Measurements from ENCODE around the gene CTBS. TPM values are rescaled to one million over a fixed set of nuclear protein-coding genes. Genes with fewer than 3 reads are reported as not detected.
"Not testable (repeated sequence)": the region's sequence is repeated elsewhere in the genome, so short reads cannot be mapped to it uniquely, and the experiment has no call there.

CTBS gene
- total RNA-seq, 1 donor from 2014 or later = 8.0 TPM

- DNase-seq = no peak
Measured at GRCh38 chr1:84585803-84586202, 11.6 kb upstream of the CTBS start.

- DNase-seq = no peak
Measured at GRCh38 chr1:84584126-84584525, 9.9 kb upstream of the CTBS start.

- DNase-seq = no peak
Measured at GRCh38 chr1:84583648-84584047, 9.4 kb upstream of the CTBS start.

- peak; percentile 14 for DNase-seq
Measured at GRCh38 chr1:84582802-84583587, 8.8 kb upstream of the CTBS start.

- no peak for DNase-seq
Measured at GRCh38 chr1:84581648-84582047, 7.4 kb upstream of the CTBS start.

- no peak for DNase-seq
Measured at GRCh38 chr1:84574936-84575335, 696 bp upstream of the CTBS start.

- peak; percentile 6 for DNase-seq
Measured at GRCh38 chr1:84573481-84573966, 716 bp downstream of the CTBS start.

- no peak for DNase-seq
Measured at GRCh38 chr1:84571150-84571535, 3.1 kb downstream of the CTBS start.

- no peak for DNase-seq
Measured at GRCh38 chr1:84570436-84571149, 3.6 kb downstream of the CTBS start.

GRCh38 chr1:84569216-84569615 lies 5.0 kb downstream of the CTBS start:
- DNase-seq = no peak

- peak; percentile 76 for DNase-seq
Measured at GRCh38 chr1:84550826-84551225, 23.4 kb downstream of the CTBS start.

- DNase-seq = no peak
Measured at GRCh38 chr1:84541679-84542078, 32.6 kb downstream of the CTBS start.

GRCh38 chr1:84540759-84541158 lies 33.5 kb downstream of the CTBS start:
- DNase-seq = no peak

- no peak for DNase-seq
Measured at GRCh38 chr1:84539972-84540371, 34.3 kb downstream of the CTBS start.

- no peak for DNase-seq
Measured at GRCh38 chr1:84538599-84538998, 35.6 kb downstream of the CTBS start.

GRCh38 chr1:84525779-84526178 lies 48.5 kb downstream of the CTBS start:
- peak; percentile 9 for DNase-seq

- no peak for DNase-seq
Measured at GRCh38 chr1:84524590-84524989, 49.6 kb downstream of the CTBS start.

- peak; percentile 11 for DNase-seq
Measured at GRCh38 chr1:84510668-84511067, 63.6 kb downstream of the CTBS start.

GRCh38 chr1:84510165-84510564 lies 64.1 kb downstream of the CTBS start:
- no peak for DNase-seq

GRCh38 chr1:84509029-84509428 lies 65.2 kb downstream of the CTBS start:
- DNase-seq = no peak

GRCh38 chr1:84508510-84508909 lies 65.7 kb downstream of the CTBS start:
- no peak for DNase-seq

GRCh38 chr1:84507887-84508286 lies 66.4 kb downstream of the CTBS start:
- DNase-seq = not testable (repeated sequence)

GRCh38 chr1:84506729-84507453 lies 67.3 kb downstream of the CTBS start:
- no peak for DNase-seq

Data from skin of body (tissue), 2 donors.